GM12892 (cell line): Measurements from ENCODE around the gene SPATA31D3.

Experiments used
- POLR2AphosphoS5 ChIP-seq: IDR thresholded peaks from 2 replicates; pipeline ENCODE4 v1.6.1; 2011; ENCODE audit warnings: low read depth, low read length, control low read depth
- TAF1 ChIP-seq: IDR thresholded peaks from 2 replicates; pipeline ENCODE4 v1.6.1; 2011; ENCODE audit warnings: low read depth, mild to moderate bottlenecking, control low read depth, low read length, borderline replicate concordance

GRCh38 chr9:81953096-81953495 lies 9.8 kb downstream of the SPATA31D3 start:
- no peak for TF ChIP-seq POLR2AphosphoS5
- no peak for TF ChIP-seq TAF1
